Right forelimb (tissue), 1 donor: ENCODE measurements around the gene S1PR5.
"Not testable (repeated sequence)": the region's sequence is repeated elsewhere in the genome, so short reads cannot be mapped to it uniquely, and the experiment has no call there.

Source experiments
- DNase-seq: peaks from one replicate; pipeline ENCODE4 v3.0.0-alpha.2; 2018

S1PR5 gene

DNA sequence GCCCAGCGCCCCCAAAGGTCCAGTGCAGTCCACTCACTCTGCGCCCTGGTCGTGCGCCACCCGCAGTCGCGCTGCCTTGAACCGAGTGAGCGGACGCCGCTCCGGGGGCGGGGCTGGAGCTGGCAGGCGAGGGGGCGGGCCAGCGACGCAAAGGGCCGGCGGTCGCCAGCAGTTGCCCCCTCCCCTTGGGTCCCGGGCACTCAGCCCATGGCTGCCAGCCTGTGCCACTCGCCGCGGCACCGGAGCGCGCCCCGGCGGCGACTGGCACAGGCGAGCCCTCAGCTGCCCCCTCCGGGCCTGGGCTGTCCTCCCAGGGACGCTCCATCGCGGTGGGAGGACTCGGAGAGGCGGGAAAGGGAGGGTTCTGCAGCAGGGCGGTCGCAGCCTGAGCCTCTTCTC is at the start of gene S1PR5:
S1PR5 (minus strand) TSS at position 87 of the 399 bp plus-strand sequence. CDS start 2,436 bp downstream, outside the sequence.
- DNase-seq: no peak

- no peak for DNase-seq
Observed at GRCh38 chr19:10566658-10567410, 49.6 kb upstream of the S1PR5 start.

- no peak for DNase-seq
Observed at GRCh38 chr19:10566408-10566657, 49.1 kb upstream of the S1PR5 start.

DNA sequence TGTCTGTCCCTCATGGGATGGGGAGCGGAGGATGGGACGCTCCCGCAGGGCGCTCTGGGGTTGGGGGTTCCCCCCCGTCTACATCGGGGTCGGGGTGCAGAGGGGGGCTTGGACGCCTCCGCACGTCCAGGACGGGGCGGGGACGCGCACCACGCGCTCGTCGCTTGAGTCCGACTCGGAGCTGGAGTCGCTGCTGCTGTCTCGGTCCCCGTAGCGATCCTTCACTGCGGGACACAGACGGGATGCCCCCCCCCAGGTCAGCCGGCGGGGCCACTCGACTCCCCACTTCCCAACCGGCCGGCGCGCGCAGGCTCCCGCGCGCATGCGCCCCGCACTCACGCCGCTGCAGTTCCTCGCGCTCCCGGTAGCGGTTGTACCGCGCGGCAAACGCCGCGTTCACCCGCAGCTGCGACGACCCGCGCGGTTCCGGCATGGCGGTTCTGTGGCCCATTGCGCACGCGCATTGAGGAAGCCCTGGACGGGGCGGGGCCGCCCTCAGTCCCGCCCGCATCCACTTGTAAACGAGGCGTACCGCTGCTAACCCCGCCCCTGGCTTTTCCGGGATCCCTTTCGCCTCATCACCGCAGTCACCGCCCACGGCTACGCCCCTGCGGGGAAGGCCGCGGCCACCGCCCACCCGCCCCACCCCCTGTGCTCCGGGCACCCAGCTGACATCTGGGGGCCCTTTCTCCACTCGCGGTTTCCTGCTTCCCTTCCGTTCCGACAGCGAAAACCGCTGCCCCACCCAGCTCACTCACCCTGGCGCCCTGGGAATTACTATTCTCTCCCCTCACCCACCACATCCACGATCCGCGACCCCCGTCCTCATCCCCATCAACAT is 48.5 kb upstream of the S1PR5 start, which contains the start of gene KRI1:
KRI1 (minus strand) TSS at position 444 of the 841 bp plus-strand sequence; CDS start at position 433, 11 bp downstream.
- peak; percentile 99 for DNase-seq

DNA sequence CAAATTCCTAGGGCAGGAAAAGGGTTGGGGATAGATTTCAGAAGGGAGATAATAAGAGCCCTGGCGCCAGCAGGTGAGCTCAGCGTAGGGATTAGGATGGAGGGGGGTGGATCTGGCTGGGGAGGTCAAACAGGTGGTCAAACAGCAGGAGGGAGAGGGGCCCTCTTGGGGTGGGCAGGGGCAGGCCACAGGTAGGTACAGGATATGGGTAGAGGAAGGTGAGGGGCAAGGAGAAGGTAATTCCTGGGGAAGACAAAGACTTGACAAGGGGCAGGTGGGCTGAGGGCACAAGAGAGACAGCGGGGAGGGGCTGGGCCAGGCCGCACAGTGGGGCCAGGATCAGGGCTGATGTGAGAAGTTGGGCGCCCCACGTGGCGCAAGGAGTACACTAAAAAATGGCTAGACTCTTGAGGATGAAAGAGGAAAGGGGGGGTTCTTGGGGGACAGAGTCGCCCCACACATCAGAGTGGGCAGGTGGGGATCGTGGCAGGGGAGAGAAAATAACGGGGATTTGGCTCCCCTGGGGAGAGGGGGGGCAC is 47.9 kb upstream of the S1PR5 start:
- no peak for DNase-seq

GRCh38 chr19:10562609-10563008 is 45.4 kb upstream of the S1PR5 start:
- no peak for DNase-seq

DNA sequence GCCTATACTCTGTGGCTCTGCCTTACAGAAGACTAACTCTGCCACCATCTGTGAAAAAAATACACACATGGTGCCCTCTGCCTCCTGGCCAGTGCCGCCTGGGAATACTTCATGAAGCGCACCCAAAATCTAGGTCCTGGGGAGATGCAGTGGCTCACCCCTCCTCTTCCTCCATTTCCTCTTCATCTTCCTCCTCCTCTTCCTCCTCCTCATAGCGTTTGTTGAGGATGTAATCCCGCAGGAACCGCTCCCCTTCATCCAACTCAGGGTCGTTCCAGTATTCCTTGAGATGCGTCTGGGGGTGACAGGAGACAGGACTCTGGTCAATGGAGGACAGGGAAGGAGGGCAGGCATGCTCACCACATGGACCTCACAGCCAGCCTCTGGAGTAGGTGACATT is 42.9 kb upstream of the S1PR5 start:
- no peak for DNase-seq

DNA sequence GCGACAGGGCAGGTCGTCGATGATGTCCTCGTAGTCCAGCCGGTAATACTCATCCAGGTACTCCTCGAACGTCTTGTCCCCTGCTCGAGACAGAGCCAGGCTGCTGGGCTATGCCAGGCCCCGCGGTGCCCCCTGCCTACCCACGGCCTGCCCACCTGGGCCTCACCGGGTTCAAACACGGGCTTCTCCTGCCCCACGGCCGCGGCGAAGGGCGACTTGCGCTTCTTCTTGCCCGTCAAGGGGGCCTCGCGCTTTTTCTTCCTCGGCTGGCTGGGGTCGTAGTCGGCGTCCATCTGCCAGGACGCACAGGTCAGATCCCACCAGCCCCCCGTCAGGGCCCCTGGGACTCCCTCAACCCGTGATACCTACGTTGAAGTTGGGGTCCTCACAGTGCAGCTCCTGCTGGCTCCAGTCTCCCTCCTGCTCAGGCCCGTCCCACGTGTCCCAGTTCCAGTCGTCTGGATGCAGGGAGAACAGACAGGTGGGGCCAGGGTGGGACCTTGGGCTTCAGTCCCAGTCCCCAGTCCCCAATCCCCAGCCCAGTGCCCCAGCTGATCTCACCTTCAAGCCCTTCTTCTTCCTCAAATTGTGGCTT is 40.5 kb upstream of the S1PR5 start:
- no peak for DNase-seq

- no peak for DNase-seq
Observed at GRCh38 chr19:10555610-10555973, 38.3 kb upstream of the S1PR5 start.

DNA sequence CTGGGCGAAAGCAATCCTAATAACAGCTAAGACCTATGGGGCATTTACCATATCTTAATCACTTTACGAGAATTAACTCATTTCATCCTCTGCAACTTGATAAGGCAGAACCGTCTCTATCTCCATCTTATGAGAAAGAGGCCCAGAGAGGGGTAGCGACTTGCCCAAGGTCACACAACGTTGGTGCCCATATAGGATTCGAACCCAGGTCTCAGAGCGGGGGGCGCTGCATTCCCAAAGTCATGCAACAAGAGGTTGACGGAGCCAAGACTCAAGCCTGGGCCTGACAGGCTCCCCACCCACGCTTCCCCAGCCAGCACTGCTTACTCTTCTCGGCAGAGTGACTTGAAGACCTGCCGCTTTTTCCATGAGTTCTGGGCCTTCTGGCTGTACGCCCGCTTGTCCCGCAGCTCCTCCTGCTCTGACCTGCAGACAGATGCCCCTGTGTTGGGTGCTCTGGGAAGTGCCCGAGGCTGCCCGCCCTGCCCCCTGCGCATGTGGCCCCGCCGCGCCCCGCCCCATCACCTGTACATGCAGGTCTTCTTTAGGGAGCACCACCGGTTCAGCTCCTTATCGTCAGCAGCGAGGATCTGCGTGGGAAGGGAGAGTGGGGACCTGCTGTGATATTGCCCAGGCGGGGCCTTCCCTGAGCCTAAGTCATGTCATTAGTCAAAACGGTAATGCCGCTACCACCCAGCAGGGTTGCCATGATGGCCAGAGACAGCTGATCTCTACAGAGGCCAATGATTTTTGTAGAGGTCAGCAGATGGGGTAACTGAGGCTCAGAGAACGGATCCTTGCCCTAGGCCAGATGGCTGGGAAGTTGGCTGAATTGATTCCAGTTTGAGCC is 37.7 kb upstream of the S1PR5 start:
- DNase-seq: no peak

GRCh38 chr19:10553943-10554381 is 36.7 kb upstream of the S1PR5 start:
- no peak for DNase-seq

GRCh38 chr19:10553087-10553667 is 35.9 kb upstream of the S1PR5 start:
- DNase-seq: no peak

- DNase-seq: no peak
Observed at GRCh38 chr19:10552510-10553053, 35.3 kb upstream of the S1PR5 start.

DNA sequence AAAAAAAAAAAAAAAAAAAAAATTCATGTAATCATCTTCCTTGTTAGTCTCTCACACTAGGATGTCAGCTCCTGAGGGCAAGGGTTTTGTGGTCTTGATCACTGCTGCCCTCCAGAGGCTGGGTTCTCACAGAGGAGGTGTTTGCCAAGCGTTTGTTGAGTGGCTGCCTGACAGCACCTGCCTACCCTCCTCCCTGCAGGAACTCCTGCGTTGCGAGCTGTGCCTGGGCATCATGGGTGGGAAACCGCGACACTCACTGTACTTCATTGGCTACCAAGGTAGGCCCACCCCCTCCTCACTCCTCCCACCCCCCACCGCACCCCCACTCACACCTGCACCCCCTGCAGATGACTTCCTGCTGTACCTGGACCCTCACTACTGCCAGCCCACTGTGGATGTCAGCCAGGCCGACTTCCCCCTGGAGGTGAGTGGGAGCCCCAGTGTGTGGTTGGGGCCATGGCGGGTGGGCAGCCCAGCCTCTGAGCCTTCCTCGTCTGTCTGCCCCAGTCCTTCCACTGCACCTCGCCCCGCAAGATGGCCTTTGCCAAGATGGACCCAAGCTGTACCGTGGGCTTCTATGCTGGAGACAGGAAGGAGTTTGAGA is 34.6 kb upstream of the S1PR5 start:
- no peak for DNase-seq

DNA sequence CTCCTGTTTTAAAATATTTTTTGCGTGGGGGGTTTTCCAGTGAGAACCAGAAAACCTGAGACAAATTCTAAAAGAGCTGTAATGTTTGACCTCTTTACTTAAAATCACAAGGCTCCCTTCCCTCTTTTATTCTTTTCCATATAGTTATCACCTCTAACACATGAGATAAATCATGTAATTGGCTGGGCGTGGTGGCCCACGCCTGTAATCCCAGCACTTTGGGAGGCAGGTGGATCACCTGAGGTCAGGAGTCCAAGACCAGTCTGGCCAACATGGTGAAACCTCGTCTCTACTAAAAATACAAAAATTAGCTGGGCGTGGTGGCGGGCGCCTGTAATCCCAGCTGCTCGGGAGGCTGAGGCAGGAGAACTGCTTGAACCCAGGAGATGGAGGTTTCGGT is 33.8 kb upstream of the S1PR5 start:
- DNase-seq: not testable (repeated sequence)

DNA sequence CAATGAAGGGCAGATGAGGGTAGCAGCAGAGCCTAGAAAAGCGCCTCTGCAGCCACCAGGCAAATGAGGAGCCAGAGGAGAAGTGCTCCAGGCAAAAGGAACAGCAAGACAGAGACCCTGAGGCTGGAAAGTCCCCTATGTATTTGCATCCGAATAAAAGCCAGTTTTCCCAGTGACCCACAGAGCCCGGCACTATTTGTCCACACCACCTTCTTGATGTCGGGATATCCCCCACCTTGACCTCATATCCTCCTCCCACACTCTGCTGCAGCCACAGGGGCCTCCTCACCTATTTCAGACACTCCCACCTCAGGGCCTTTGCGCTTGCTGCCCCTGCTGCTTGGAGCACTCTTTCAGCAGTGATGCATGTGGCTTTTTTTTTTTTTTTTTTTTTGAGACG is 33.1 kb upstream of the S1PR5 start:
- DNase-seq: no peak

- no peak for DNase-seq
Observed at GRCh38 chr19:10549733-10550132, 32.5 kb upstream of the S1PR5 start.

GRCh38 chr19:10548746-10549276 is 31.6 kb upstream of the S1PR5 start:
- no peak for DNase-seq

- no peak for DNase-seq
Observed at GRCh38 chr19:10546817-10547216, 29.6 kb upstream of the S1PR5 start.

- no peak for DNase-seq
Observed at GRCh38 chr19:10544753-10545251, 27.6 kb upstream of the S1PR5 start.

DNA sequence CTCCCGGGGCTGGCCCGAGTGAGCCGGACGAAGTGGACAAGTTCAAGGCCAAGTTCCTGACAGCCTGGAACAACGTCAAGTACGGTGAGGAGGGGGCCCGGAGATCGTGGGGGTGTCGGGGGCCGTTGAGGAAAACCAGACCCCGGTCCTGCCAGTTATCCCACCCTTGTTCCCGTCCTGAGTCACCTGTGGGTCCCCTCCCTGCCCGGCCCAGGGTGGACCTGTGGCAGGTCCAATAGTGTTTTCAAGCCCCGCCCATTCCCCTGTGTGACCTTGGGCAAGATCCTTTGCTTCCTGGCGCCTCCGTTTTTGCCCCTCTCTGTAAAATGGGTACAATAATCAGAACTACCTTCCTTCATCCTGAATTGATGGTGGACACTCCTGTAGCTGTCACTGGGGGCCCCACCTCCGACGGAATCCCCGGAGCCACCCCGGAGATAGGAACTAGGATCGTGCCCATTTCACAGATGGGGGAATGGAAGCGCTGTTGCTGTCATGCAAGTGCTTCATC is 27.1 kb upstream of the S1PR5 start:
- no peak for DNase-seq
